T-helper 22 cell (primary cell): ENCODE measurements around the gene CNTNAP2.

Source experiments
- DNase-seq: peaks from one replicate; pipeline ENCODE4 v3.0.0-alpha.2; 2020; ENCODE audit warnings: low read depth

CNTNAP2 gene

GRCh38 chr7:147485660-147486210 lies 1369.1 kb downstream of the CNTNAP2 start:
- no peak for DNase-seq

DNA sequence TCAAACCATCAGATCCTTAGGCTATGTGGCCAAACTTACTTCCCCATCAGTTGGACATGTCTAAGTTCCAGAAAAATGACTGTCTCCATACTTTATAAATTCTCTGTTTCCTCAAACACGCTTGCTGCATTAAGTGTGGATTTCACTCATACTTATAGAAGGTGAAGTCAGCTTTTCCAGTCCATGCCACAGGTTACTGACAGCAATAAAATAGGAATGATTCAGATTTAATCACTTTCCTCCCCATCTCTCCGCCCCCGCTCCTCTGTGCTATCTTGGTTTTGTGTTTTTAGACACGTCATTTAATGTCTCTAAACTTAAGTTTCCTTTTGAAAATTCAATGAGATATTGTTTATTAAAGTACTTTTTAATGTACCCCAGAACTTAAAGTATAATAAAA lies 1376.0 kb downstream of the CNTNAP2 start:
- no peak for DNase-seq

GRCh38 chr7:147496209-147496608 lies 1379.6 kb downstream of the CNTNAP2 start:
- DNase-seq = no peak

GRCh38 chr7:147497246-147497645 lies 1380.6 kb downstream of the CNTNAP2 start:
- no peak for DNase-seq

DNA sequence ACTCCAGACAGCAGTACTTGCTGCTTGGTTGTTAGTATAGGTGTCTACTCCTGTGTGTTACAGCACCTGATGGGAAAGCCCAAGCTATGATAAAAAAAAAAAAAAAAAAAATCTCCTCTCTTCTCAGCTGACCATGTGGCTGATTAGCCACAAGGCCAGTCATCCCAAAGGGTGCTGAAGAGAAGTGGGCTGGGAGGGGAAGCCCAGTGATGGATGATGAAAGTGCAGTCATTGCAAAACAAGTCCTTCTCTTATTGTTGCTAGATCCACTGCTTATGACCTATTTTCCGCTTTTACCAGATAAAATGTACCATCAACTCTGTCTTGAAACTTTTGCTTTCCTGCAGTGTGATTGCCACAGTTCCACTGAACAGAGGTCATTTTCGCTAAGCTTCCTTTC lies 1381.5 kb downstream of the CNTNAP2 start:
- no peak for DNase-seq

DNA sequence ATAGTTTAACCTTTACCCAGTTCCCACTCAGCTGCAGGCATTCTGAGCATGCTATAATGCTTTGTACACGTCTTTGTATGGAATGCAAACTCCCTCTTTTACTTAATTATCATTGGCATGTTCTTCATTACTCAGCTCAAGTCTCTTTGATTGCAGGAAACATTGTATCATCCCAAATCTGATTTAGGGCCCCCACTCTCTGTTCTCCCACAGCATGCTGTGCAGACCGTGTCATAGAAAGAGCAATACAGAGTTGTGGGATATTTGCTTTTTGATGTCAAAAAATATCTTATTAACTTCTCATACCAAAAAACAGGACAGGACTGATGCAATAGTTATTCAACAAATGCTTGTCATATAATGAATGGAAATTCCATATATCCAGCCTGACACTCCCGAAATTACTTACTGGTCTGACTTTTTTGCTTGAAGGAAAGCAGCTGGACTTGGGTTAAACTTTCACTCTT lies 1392.5 kb downstream of the CNTNAP2 start:
- no peak for DNase-seq

DNA sequence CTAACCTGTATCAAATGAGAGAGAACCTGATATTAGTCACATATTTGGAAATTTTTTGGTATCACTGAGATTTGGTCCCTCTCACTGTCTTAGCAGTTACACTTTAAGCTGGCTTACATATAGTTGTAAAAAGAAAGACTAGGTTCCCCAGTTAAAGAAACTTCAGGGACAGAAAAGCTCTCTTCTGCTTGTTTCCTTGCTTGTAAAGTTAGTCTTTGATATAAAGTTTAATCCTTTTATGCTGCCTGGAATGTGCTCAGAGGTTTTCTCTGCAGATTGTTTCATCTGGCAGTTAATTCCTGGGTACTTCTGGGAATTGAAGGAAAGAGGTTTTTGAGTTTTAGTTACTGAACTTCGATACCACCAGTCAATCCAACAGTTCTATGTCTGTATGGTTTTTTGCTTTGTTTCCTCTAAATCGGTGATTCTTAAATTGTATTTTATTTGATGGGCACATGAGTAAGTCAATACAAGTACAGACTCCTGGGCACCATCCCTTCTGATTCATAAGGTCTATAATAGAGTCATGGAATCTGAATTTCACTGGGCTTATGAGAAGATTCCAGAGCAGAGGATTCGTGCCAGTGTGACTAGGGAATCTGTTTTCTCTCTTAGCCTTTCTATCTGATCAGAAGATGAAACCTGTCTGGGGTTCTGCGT lies 1393.1 kb downstream of the CNTNAP2 start:
- no peak for DNase-seq

- no peak for DNase-seq
Observed at GRCh38 chr7:147510201-147510542, 1393.6 kb downstream of the CNTNAP2 start.

- DNase-seq = no peak
Observed at GRCh38 chr7:147510923-147511322, 1394.3 kb downstream of the CNTNAP2 start.

DNA sequence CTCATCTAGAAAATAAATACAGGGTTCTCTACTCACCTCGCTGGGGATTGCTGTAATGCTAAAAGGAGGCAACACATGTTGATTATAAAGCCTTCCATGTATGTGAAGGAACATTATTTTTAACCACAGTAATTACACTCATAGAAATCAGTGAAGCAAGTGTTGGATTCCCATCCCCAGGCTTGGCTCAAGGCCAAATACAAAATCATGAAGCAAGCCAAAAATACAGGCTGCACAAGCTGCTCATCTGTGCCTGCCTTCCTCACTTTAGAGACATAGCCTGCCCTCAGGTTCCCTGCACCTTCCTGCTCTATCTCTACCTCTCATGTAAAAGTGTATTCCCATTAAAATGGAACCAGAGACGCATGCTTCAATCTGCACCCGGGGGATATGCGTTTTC lies 1396.8 kb downstream of the CNTNAP2 start:
- no peak for DNase-seq

GRCh38 chr7:147516391-147516790 lies 1399.8 kb downstream of the CNTNAP2 start:
- DNase-seq = no peak

- no peak for DNase-seq
Observed at GRCh38 chr7:147519062-147519461, 1402.5 kb downstream of the CNTNAP2 start.

DNA sequence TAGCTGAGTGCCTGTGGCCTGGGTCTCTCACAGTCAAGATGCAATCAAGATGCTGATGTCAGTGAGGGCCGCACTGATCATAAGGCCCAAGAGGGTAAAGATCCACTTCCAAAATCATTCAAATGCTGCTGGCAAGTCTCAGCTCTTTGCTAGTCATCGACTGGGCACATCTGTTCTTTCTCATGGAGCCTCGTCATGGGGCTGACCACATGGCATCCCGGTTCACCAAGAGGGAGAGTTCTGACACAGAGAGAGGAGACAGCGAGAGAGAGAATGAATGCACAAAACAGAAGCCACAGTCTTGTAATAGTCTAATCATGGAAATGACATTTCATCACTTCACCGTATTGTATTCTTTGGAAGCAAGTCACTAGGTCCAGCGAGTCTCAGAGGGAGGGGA lies 1406.5 kb downstream of the CNTNAP2 start:
- no peak for DNase-seq

- DNase-seq = no peak
Observed at GRCh38 chr7:147524726-147525250, 1408.2 kb downstream of the CNTNAP2 start.

- no peak for DNase-seq
Observed at GRCh38 chr7:147525325-147525724, 1408.7 kb downstream of the CNTNAP2 start.

DNA sequence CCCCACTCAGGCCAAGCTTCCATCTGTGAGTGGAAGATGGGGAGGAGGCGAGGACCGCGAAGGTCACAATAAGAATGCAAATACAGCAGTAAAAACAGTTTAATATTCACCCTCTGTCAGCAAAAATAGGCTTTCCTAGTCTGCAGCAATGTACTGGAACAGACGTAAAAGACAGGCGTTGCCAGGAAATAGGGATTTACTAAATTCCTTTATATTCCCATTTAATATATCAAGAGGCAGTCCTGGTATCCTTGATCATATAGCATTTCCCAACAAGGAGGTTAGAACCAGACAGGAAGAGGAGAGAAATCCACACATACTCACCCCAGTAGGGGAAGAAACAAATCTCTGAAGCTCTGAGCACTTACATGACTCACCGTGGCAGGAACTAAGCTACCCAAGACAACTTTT lies 1419.1 kb downstream of the CNTNAP2 start:
- no peak for DNase-seq

GRCh38 chr7:147539685-147540084 lies 1423.1 kb downstream of the CNTNAP2 start:
- no peak for DNase-seq

DNA sequence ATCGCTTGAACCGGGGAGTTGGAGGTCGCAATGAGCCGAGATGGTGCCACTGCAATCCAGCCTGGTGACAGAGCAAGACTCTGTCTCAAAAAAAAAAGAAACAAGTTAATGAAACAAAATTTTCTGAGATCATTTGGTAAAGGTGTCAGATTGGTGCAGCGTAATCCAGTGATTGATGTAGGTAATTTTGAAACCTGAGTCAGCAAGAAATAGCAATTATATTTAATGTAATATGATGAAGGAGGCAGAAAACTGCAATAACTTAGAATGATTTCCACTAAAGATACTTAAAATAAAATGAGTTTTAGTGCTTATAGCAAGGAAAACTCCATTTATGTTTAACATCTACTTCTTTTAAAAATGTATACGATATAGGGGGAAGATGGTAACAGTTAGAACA lies 1424.1 kb downstream of the CNTNAP2 start:
- no peak for DNase-seq

- DNase-seq = no peak
Observed at GRCh38 chr7:147541261-147541660, 1424.7 kb downstream of the CNTNAP2 start.

GRCh38 chr7:147547252-147547897 lies 1430.8 kb downstream of the CNTNAP2 start:
- DNase-seq = no peak

- DNase-seq = no peak
Observed at GRCh38 chr7:147556317-147556716, 1439.7 kb downstream of the CNTNAP2 start.

- DNase-seq = no peak
Observed at GRCh38 chr7:147563669-147564068, 1447.1 kb downstream of the CNTNAP2 start.

GRCh38 chr7:147564786-147565476 lies 1448.3 kb downstream of the CNTNAP2 start:
- DNase-seq = no peak
